HG03457 (cell line): Measurements from ENCODE around the gene CDC45.
"Not testable (repeated sequence)": the region's sequence is repeated elsewhere in the genome, so short reads cannot be mapped to it uniquely, and the experiment has no call there.

ENCODE experiments used
- ATAC-seq: cut with Tn5 transposase; IDR thresholded peaks from one replicate; pipeline ENCODE4 v1.9.1; 2021; ENCODE audit warnings: moderate number of reproducible peaks; ENCODE audit not compliant: unreplicated experiment

The CDC45 gene

GRCh38 chr22:19526076-19526701 lies 46.5 kb downstream of the CDC45 start:
- ATAC-seq: no peak

DNA sequence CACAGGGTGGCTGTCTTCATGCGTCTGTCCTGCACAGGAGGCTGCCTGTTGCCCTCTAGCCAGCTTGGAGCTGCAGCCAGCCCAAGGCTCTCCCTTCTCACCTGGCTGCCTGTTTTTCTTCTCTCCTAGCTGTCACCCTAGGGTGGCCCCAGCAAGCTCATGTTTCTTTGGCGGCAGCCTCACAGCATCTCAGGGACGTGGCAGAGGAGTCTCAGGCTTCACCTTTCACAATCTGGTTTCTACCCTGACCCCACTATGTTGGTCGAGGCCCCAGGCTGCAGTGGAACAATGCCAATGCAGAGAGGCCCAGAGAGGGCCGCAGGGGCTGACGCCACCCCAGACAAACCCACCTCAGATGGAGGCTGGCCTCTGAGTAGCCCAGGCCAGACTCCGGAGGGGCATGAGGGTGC lies 47.0 kb downstream of the CDC45 start:
- ATAC-seq: no peak

DNA sequence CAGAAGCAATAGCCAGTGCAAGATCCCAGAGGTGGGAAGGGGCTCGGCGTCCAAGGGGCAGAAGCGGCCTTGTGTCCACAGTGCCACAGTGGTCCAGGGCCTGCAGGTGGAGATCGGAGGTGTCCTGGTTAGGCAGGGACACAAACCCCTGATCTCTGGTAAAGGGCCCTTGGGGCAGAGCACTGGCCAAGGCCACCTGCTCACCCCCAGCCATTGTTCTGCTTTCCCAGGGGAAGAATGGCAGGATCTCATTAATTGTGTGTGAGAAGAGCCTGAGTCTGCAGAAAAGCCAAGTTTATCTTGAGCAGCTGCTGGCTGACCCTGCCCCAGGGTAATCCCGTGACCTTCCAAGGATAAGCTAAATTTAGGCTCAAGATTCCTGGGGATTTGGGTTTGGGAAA lies 47.6 kb downstream of the CDC45 start:
- no peak for ATAC-seq

DNA sequence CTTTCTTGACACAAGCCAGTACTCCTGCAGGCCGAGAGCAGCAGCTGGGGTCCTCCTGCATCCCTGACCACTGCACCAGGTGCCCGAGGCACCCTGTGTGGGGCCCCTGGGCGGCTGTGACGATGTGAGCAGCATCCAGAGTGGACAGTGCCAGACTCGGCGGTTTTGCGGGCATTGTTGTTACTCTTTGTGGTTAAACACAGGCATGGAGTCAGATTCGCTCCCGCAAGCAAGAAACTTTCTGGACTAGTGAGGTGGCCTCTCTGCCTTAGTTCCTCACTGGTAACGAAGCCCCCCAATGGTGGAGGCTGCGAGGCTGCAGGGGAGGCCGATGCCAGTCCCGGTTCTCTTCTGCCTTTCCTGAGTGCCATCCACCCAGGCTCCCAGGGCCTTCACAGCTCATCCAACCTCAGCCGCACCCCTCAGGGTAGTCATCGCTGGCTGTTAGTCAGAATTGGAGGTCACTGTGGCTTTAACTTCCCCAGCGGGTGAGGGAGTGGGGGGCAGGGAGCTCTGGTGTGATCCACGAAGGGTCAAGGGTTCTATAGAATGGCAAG lies 48.2 kb downstream of the CDC45 start:
- ATAC-seq: no peak

DNA sequence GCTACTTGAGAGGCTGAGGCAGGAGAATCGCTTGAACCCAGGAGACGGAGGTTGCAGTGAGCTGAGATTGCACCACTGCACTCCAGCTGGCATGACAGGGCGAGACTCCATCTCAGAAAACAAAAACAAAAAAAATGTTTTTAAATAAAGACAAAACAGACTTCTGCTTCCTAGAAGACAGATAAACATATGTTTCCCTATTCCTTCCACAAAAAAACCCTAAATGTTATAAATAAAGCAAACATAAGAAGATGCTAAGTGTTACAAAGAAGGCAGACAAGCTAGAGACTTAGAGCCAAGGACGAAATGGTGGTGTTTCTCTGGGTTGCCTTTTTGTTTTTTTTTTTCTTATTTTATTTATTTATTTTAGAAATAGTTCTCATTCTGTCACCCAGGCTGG lies 50.1 kb downstream of the CDC45 start:
- no peak for ATAC-seq

DNA sequence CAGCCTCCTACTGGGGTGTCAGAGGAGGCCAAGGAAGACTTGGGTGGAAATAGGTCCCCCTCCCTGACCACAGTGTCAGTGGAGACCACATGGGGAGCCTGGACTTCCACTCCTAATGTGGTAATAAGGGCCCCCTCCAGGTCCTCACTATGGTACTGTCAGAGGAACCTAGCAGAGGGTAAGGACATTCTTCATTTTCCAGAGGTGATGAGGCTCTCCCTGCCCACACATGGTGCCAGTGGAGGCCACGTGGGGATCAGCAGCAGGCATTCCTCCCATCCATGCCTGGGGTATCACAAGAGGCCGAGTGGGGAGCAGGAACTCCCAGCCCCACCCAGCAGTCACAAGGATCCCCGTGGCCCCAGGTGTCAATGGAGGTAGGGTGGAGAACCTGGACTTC lies 51.0 kb downstream of the CDC45 start:
- no peak for ATAC-seq

DNA sequence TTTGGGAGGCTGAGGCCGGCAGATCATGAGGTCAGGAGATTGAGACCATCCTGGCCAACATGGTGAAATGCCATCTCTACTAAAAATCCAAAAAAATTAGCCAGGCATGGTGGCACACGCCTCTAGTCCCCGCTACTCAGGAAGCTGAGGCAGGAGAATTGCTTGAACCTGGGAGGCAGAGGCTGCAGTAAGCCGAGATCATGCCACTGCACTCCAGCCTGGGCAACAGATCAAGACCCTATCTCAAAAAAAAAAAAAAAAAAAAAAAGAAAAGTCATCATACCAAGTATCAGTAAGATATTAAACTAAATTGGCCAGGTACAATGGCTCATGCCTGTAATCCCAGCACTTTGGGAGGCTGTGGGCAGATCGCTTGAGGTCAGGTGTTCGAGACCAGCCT lies 51.6 kb downstream of the CDC45 start:
- ATAC-seq: not testable (repeated sequence)

DNA sequence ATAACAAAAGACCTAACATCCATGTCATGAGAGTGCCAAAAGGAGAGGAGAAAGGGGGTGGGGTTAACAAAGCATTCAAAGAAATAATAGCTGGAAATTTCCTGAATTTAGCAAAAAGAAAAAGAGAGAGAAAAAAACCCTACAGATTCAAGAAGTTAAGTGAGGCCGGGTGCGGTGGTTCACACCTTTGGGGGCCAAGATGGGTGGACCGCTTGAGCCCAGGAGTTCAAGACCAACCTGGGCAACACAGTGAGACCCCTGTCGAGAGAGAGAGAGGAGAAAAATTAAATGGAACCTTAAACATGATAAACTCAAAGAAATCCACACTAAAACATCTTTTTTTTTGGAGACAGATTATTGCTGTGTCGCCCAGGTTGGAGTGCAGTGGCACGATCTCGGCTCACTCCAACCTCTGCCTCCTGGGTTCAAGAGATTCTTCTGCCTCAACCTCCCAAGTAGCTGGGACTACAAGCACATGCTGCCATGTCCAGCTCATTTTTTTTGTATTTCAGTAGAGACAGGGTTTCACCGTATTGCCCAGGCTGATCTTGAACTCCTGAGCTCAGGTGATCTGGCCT lies 53.4 kb downstream of the CDC45 start:
- no peak for ATAC-seq

DNA sequence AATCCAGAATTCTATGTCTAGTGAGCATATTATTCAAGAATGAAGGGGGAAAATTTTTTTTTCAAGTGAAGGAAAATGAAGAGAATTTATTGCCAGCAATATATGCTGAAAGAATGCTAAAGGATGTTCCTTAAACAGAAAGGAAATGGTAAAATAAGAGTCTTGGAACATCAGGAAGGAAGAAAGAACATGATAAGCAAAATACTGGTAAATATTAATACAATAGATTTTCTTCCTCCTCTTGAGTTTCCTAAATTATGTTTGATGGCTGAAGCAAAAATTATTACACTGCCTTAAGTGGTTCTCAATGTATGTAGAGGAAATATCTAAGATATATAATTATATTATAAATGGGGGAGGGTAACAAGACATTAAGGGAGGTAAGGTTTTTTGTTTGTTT lies 54.1 kb downstream of the CDC45 start:
- ATAC-seq: no peak

DNA sequence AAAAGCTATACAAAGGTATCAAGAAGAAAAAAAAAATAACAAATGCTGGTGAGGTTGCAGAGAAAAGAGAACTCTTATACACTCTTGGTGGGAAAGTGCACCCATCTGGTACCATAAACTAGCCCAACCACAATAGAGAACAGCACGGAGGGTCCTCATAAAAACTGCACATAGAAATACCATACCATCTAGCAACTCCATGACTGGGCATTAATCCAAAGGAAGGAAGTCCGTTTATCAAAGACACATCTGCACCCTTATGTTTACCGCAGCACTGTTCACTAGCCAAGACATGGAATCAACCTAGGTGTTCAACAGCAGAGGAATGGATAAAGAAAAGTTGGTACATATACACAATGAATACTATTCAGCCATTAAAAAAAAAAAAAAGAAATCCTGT lies 55.3 kb downstream of the CDC45 start:
- no peak for ATAC-seq

- no peak for ATAC-seq
Observed at GRCh38 chr22:19536564-19536963, 56.8 kb downstream of the CDC45 start.

GRCh38 chr22:19537941-19538488 lies 58.3 kb downstream of the CDC45 start:
- no peak for ATAC-seq

- ATAC-seq: no peak
Observed at GRCh38 chr22:19540394-19540793, 60.7 kb downstream of the CDC45 start.

GRCh38 chr22:19543970-19544708 lies 64.4 kb downstream of the CDC45 start:
- no peak for ATAC-seq

DNA sequence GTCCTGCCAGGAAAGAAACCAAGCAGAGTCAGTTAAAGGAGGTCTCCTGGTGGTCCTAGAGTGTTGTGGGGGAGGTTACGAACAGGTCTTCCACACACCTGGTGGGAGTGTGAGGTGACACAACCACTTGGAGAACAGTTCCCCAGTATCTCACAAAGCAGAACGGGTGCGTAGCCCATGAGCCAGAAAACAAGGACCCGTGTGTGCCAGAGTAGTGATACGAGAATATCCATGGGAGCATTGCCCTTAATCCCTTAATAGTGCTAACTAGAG lies 66.2 kb downstream of the CDC45 start:
- ATAC-seq: no peak

GRCh38 chr22:19546680-19547079 lies 67.0 kb downstream of the CDC45 start:
- no peak for ATAC-seq

DNA sequence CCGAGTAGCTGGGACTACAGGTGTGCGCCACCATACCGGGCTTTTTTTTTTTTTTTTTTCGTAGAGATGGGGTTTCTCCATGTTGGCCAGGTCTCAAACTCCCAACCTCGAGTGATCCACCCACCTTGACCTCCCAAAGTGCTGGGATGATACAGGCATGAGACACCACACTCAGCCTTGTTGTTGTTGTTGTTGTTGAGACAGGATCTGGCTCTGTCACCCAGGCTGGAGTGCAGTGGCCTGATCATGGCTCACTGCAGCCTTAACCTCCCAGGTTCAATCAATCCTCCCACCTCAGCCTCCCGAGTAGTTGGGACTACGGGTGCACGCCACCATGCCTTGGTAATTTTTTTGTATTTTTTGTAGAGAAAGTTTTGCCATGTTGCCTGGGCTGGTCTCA lies 67.9 kb downstream of the CDC45 start:
- ATAC-seq: no peak

- ATAC-seq: not testable (repeated sequence)
Observed at GRCh38 chr22:19548427-19548826, 68.7 kb downstream of the CDC45 start.

DNA sequence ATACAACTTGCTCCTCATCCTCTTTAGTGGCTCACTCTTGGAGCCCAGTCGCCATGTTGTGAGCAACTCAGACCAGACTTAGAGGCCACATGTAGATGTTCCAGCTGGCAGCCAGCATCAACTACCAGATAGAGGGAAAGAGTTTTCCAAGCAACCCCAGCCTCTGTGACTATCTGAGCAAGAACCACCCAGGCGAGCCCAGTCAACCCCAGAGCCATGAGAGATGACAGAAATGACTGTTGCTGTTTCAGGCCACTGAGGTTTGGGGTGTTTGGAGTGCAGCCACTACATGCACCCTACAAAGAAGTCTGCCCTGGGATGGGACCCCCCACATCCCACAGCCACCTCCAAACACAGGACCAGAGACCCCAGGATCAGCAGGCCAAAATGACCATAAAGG lies 69.2 kb downstream of the CDC45 start:
- no peak for ATAC-seq

- no peak for ATAC-seq
Observed at GRCh38 chr22:19549428-19549827, 69.7 kb downstream of the CDC45 start.

- no peak for ATAC-seq
Observed at GRCh38 chr22:19550382-19550781, 70.7 kb downstream of the CDC45 start.

DNA sequence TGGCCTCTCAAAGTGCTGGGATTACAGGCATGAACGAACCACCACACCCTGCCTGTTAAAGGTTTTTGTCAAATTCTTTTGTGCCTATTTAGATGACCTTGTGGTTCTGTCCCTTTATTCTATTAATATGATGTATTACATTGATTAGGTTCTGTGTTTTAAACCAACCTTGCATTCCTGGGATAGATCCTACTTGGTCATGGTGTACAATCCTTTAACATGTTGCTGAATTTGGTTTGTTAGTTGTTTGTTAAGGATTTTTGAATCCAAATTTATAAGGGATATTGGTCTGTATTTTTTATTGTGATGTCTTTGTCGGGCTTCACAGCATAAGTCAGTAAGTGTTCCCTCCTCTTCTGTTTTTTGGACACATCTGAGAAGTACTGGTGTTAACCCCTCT lies 73.5 kb downstream of the CDC45 start:
- no peak for ATAC-seq
